Psoas muscle (tissue), 8 donors: ENCODE results near the gene EPHA2. TPM values are rescaled to one million over a fixed set of nuclear protein-coding genes. Genes with fewer than 3 reads are reported as not detected.
A peak's percentile ranks its signal among the peaks of the same experiment; 100 is the strongest.

ENCODE experiments used
- ATAC-seq, 4 donors: fragments of 200-7000 bp; cut with Tn5 transposase; one replicate each; pipeline ENCODE4 v1.9.1; 2020; ENCODE audit warnings: moderate library complexity in 3 of 4, mild to moderate bottlenecking in 2 of 4
- DNase-seq, 2 donors: peaks; one replicate each; pipeline ENCODE4 v3.0.0-alpha.2; 2020
- H3K27ac ChIP-seq: fragments of 200-600 bp; one replicate; pipeline ENCODE4 v1.8.0; 2022
- H3K27me3 ChIP-seq, 3 donors: fragments of 200-600 bp in 1 of 3; one replicate each; pipeline versions ENCODE4 v1.6.1 to v1.8.0; 2013 to 2022; ENCODE audit warnings: low read length in 2 of 3, mild to moderate bottlenecking in 2 of 3, moderate library complexity in 1 of 3; ENCODE audit not compliant: insufficient read depth in 3 of 3
- H3K36me3 ChIP-seq, 2 donors: fragments of 200-600 bp in 1 of 2; one replicate each; pipeline versions ENCODE4 v1.6.1 to v1.8.0; 2013 to 2022; ENCODE audit warnings: low read depth in 1 of 2, mild to moderate bottlenecking in 1 of 2, moderate library complexity in 1 of 2; ENCODE audit not compliant: insufficient read depth in 1 of 2
- H3K4me1 ChIP-seq: fragments of 200-600 bp; one replicate; pipeline ENCODE4 v1.8.0; 2022
- H3K4me3 ChIP-seq: fragments of 200-600 bp; one replicate; pipeline ENCODE4 v1.8.0; 2022; ENCODE audit warnings: mild to moderate bottlenecking
- H3K9me3 ChIP-seq: fragments of 200-600 bp; one replicate; pipeline ENCODE4 v1.8.0; 2022
- CTCF ChIP-seq: fragments of 200-600 bp; IDR thresholded peaks from one replicate; pipeline ENCODE4 v1.8.0; 2022; ENCODE audit warnings: antibody characterized with exemption
- WGBS, 3 donors: extraction: QIAGEN DNeasy Blood & Tissue Kit; methylation state at CpG; one replicate each; pipeline versions ENCODE4 v1.1.6 to v1.1.7; 2013; 5-methylcytosine and 5-hydroxymethylcytosine counted together
- intact Hi-C, 2 donors: fragments of 100-400 bp; cut with DNase I; formaldehyde crosslinking; loops; one replicate each; pipeline versions ENCODE4 v1.11.0 to v1.14.2; 2022
- polyA plus RNA-seq, 3 donors: library from polyadenylated mRNA; stranded (reverse); fragments of 200-250 nt; gene quantifications; one replicate each; pipeline ENCODE4 v1.2.3, GENCODE V29; 2013
- total RNA-seq, 4 donors: library from RNA; stranded (reverse); fragmentation: NEBNext Ultra II Directional in 2 of 4; extraction: Animal tissue kit (Norgen Biotek cat#: 25700) in 2 of 4; gene quantifications; one replicate each; pipeline versions ENCODE4 v1.2.1 to v1.2.4, GENCODE V29; 2021 to 2023
- donor health status: healthy with polysubstance abuse.
- donor health status: DM: no; HTN: no; CAD: no; lungs with moderate emphysema.
- donor health status: Bipolar disorder and iron deficiency.
- donor health status: healthy.
- donor health status: DM: yes; HTN: yes; CAD: no.
- donor health status: DM: no; HTN: no; CAD: no.
- donor health status: DM: no; HTN: no; CAD: no.
- donor health status: DM: yes; HTN: yes; CAD: no.

The EPHA2 gene
- total and polyA plus RNA-seq, 7 donors: 1.3 to 8.0 (median 3.2) TPM

- WGBS, 3 donors: 87 to 92% (median 91%) methylated on average over 39 of the region's 39 CpGs
- Histone ChIP-seq H3K27me3 (peaks cover 0 to 50% (median 0%) of the 10 kb centered on the region in 3 donors), H3K4me3 (no peak overlapping the region), H3K36me3 (peaks cover 0 to 17% of the 10 kb centered on the region in 2 donors), H3K9me3 (no peaks in the 10 kb centered on the region), H3K27ac (no peak overlapping the region), H3K4me1 (peaks cover 37% of the 10 kb centered on the region)
- no peak for ATAC-seq
- intact Hi-C loops: no loop called here
- no peak for DNase-seq
- TF ChIP-seq CTCF: no peak
Measured at GRCh38 chr1:16148329-16149092, 7.4 kb downstream of the EPHA2 start.

GRCh38 chr1:16147156-16147926 lies 8.5 kb downstream of the EPHA2 start:
- no peak for DNase-seq
- Histone ChIP-seq H3K9me3 (no peaks in the 10 kb centered on the region), H3K36me3 (peaks cover 0 to 17% of the 10 kb centered on the region in 2 donors), H3K27ac (peak overlapping the region; percentile 70), H3K4me3 (peak overlapping the region; percentile 50), H3K4me1 (peaks cover 33% of the 10 kb centered on the region), H3K27me3 (peaks cover 0 to 47% (median 0%) of the 10 kb centered on the region in 3 donors)
- 56 to 61% (median 57%) methylated on average over 10 of the region's 10 CpGs for WGBS, 3 donors
- intact Hi-C loops: no loop called here
- no peak for ATAC-seq
- no peak for TF ChIP-seq CTCF

GRCh38 chr1:16146279-16147155 lies 9.4 kb downstream of the EPHA2 start:
- peaks cover 0 to 17% of the 10 kb centered on the region in 2 donors for H3K36me3 ChIP-seq
- H3K4me3 ChIP-seq: peak overlapping the region; percentile 50
- no peaks in the 10 kb centered on the region for H3K9me3 ChIP-seq
- no peak for TF ChIP-seq CTCF
- intact Hi-C loops: no loop called here
- DNase-seq (peak; percentile 68 to 73), ATAC-seq (peak; percentile 31 to 60 (median 46))
- WGBS, 3 donors: 21 to 28% (median 22%) methylated on average over 23 of the region's 23 CpGs
- peaks cover 0 to 47% (median 0%) of the 10 kb centered on the region in 3 donors for H3K27me3 ChIP-seq
- H3K27ac ChIP-seq: peak overlapping the region; percentile 70
- peaks cover 37% of the 10 kb centered on the region for H3K4me1 ChIP-seq

GRCh38 chr1:16145662-16146278 lies 10.1 kb downstream of the EPHA2 start:
- Histone ChIP-seq H3K4me1 (peaks cover 34% of the 10 kb centered on the region), H3K27ac (peak overlapping the region; percentile 70), H3K4me3 (peak overlapping the region; percentile 50), H3K9me3 (no peaks in the 10 kb centered on the region), H3K36me3 (peaks cover 0 to 17% of the 10 kb centered on the region in 2 donors), H3K27me3 (peaks cover 0 to 47% (median 2%) of the 10 kb centered on the region in 3 donors)
- intact Hi-C loops: no loop called here
- peak; percentile 73 to 82 (median 78) for ATAC-seq
- WGBS, 3 donors: 6 to 7% (median 6%) methylated on average over 26 of the region's 26 CpGs
- TF ChIP-seq CTCF: no peak
- peak; percentile 78 to 82 for DNase-seq
